8988T (cell line): ENCODE data around the gene LIMS4.
"Not testable (repeated sequence)": the region's sequence is repeated elsewhere in the genome, so short reads cannot be mapped to it uniquely, and the experiment has no call there.

ENCODE experiments used
- DNase-seq: peaks from one replicate; pipeline ENCODE4 v3.0.0; 2011

LIMS4 gene, protein sequence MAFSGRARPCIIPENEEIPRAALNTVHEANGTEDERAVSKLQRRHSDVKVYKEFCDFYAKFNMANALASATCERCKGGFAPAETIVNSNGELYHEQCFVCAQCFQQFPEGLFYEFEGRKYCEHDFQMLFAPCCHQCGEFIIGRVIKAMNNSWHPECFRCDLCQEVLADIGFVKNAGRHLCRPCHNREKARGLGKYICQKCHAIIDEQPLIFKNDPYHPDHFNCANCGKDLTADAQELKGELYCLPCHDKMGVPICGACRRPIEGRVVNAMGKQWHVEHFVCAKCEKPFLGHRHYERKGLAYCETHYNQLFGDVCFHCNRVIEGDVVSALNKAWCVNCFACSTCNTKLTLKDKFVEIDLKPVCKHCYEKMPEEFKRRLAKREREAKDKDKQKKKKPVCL

DNA sequence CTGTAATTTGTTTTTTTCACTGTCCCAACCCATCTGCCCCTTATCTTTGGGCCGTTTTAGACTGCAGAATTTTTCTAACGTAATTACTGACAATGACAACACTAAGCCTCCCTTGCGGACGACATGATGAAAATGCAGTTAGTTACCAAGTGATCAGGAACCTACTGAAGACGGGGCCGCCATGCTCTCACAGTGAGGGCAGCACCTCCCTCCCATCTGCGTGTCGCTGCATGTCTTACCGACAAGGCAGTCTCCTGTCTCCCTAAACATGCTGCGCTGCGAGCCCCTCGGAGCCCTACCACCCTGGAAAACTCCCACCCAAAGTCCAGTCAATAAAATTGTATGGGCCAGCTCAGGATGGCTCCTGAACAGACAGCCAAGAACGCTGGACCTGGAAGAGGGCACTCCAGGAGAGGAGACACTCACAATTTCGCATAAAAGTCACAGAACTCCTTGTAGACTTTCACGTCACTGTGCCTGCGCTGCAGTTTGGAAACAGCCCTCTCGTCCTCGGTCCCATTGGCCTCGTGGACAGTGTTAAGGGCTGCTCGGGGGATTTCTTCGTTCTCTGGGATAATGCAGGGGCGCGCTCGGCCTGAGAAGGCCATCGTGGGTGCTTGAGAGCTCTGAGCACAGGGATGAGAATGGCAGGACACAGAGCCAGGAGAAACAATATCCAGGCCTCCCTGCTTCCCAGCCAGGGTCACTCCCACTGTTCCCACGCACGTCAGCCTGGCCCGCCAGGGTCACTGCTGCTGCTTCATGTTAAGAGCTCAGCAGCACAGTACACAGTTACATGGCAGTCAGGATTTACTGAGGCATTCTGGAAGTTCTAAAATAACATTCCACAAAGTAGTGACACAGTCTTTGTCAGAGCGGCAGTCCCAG is at the start of gene LIMS4:
TSS of gene LIMS4 (minus strand) at position 646 of the 888 bp plus-strand sequence. CDS start at position 608, 38 bp downstream.
- DNase-seq, result not testable (repeated sequence)

DNA sequence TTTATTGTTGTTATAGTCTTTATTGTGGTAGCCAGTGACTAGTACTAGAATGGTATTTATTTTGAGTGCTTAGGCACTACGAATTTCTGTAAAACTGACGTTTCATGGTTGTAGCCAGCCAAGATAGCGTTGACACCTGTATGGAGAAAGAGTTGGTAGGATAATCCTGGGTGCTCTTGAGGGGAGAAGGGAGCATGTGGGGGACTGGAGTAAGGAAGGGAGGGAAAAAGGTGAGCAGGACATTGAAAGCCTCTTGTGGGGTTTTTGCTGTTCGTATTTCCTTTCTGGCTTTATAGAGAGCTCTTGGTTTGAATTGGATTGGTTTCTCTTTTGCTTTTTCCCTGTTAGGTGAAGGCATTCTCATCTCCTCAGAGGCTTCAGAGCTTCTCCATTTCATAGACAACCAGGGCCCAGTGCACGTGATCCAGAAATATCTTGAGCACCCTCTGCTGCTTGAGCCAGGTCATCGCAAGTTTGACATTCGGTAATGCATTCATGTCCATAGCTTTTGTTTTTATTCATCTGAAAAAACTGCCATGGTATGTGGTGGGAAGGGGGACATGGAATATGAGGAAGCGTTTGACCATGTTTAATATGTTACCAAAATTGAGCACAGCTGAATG is 27.2 kb upstream of the LIMS4 start:
- DNase-seq, result not testable (repeated sequence)

DNA sequence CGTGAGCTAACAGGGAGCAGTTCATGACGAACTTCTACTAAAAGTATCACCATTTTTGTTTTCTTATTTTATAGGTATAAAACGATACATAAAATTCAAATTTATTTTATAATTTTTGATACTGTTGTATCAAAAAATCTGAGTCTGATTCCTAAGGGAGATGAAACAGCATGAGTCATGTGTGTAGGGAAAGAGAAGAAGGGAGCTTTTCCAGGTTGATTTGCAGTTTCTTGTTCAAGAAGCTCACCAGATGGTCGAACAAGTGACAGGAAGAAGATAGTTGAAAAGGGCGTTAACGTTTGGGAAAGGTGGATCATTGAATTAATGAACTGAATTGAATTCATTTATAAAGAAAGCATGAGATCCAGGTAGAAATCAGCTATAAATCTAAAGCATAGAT is 23.4 kb upstream of the LIMS4 start:
- DNase-seq, result not testable (repeated sequence)

DNA sequence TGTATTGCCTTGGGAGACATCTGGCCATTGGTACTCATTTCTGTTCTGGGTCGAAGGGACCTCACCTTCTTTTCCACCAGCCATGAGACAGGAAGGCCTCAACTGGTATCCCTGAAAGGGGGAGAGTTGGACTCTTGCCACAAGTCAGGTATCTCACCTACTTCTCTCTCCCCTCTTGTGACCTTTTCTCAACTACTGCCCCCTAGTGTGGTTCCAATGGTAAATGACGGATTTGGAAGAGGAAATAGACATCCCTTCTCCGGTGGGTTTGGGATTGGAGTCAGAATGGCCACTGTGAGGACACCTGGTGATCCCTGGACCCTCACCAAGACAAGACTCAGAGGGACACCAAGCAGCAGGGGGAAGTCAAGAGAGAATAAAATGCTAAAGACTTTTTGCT is 21.9 kb upstream of the LIMS4 start:
- DNase-seq, result not testable (repeated sequence)

- not testable (repeated sequence) for DNase-seq
These were observed 16.4 kb upstream of the LIMS4 start for GRCh38 chr2:110488991-110489390.

DNA sequence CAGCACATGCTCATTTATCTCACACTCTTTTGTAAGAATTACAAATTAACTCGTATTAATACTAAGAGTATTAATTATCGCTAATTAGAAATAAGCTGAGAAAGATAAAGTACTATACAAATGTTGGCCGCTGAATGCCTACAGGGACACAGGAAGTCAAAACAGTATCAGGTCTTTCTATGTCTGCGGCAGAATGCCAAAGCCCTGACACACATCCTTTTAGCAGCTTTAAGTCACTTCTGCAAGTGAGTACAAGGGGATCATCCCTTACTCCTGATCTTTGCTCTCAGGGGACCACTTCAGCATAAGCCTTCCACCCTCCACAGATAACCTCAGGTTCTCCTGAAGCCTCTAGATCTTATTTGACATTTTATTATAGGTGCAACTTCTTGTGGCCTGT is 10.1 kb upstream of the LIMS4 start:
- not testable (repeated sequence) for DNase-seq

DNA sequence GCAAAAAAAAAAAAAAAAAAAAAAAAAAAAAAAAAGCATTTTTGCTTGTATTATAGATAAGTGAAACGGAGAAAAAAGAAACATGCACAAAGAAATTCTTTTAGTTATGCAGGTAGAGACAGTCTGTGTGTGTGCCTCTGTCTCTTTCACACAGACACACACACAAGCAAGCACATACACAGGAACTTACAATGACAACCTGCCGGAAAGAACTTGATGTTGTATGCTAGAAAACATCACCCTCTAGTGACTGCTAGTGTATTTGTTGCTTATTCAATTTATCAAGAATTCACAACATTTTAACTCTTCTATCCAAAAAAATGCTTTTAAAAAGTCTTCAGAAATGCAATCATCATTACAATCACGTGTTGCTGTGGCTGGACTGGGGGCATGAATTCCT is 8.6 kb upstream of the LIMS4 start:
- DNase-seq, result not testable (repeated sequence)

DNA sequence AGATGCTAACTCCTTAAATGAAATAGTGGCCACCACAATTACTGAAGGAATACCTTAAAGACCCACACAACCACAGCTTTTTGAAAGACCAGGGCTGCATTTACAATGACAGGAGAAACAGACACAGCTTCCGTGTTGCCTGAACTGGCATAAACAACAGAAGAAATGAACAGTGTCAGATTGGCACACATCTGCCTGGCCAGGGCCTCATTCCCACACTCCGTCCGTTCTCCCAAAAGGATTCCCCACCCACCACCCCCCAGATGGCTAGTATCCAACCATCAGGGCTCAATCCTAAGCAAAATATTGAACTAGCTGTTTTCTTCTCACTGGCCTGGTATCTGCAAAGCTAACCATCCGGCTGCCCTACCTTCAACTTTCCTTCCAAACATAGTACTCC is 7.5 kb upstream of the LIMS4 start:
- not testable (repeated sequence) for DNase-seq

DNA sequence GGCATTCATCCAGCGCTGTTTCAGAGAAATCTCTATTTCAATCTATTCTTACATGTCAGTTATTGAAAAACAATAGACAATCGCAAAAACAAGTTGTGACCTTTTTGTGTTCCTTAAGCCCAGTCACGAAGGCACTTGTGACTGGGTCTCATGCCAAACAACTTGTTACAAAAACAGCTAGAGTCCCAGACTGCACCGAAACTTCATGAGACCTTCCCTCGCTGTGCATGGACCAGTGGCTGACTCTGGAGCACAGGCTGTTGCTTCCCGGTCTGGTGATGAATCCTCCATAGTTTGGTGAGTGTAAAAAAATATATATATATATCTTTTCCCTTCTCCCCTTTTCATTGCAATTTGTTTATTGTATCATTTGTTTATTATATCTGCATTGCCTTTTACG is 4.8 kb upstream of the LIMS4 start:
- not testable (repeated sequence) for DNase-seq

GRCh38 chr2:110476952-110477351 is 4.3 kb upstream of the LIMS4 start:
- not testable (repeated sequence) for DNase-seq

DNA sequence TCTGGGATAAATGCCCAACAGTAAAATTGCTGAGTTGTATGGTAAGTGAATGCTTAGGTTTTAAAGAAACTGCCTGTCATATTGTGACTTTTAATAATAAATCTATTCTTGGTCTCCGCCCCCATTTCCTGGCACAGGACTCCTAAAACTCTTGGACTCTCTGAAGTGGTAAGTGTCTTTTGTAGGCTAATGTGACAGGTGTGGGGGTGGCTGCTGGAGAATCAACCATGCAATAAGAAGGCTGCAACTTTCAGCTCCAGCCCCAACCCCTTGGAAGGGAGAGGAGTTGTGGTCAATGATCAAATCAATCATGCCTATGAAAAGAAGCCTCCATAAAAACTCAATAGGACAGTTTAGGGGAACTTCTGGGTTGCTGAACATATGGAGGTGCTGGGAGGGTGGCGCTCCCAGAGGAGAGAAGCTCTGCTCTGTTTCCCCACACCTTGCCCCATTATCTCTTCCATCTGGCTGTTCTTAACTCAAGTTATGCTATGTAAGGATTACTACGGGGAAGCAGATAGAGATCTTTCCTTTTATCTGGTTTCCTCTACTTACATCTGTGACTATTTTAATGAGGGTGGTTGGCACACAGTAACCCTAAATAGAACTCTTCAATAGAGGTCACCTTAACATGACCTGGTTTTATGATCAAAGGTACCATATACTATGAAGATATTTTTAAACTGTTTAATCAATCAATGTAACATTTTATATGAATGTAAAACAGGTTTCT is 3.2 kb upstream of the LIMS4 start:
- not testable (repeated sequence) for DNase-seq

GRCh38 chr2:110474898-110475297 is 2.3 kb upstream of the LIMS4 start:
- DNase-seq, result not testable (repeated sequence)

GRCh38 chr2:110473059-110473358 is 393 bp upstream of the LIMS4 start:
- DNase-seq, result not testable (repeated sequence)

DNA sequence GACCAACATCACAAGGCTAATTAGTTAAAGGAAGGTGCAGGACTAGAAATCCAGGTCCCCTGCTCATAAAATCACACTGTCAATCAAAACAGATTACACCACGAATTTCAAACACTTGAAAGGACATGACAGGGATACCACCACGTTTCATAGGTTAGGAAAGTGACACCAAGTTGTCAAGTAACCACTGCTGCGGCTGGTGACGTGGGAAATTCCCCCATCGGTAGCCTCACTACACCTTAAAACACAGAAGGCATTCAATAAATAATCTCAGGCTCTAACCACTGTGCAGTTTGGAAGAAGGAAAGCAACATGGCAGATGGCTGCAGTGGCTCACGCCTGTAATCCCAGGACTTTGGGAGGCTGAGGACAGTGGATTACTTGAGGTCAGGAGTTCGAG is 3.7 kb downstream of the LIMS4 start:
- not testable (repeated sequence) for DNase-seq

DNA sequence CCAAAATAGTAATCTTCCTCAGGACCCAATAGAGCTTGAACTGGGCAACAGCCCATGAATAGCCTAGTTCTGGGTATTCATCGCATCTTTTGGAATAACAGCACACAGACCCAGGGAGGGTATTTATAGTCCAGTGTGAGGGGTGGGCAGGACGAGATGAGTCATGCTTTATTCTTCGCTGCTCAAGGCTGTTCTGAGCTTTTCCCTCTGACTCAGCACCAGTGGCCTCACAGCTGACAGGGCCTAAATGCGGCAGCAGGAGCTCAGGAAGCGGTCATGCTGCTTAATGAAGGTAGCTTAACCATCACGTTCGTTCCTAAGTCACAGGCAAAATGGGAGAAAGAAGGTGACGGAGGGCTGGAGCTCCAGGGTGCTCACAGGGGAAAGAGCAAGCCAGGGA is 7.3 kb downstream of the LIMS4 start:
- DNase-seq, result not testable (repeated sequence)

DNA sequence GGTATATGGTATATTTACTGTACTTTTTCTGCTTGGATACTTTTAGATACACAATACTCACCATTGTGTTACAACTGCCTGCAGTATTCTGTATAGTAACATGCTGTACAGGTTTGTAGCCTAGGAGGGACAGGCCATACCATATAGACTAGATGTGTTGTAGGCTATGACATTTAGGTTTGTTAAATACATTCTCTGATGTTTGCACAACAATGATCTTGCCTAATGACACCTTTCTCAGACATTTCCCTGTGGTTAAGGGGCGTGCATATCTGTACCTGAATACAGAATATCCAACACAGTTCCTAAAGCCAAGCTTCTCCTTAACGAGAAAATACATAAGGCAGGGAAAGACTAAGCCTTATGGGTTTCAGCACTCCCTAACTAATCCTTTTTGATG is 10.2 kb downstream of the LIMS4 start:
- not testable (repeated sequence) for DNase-seq

DNA sequence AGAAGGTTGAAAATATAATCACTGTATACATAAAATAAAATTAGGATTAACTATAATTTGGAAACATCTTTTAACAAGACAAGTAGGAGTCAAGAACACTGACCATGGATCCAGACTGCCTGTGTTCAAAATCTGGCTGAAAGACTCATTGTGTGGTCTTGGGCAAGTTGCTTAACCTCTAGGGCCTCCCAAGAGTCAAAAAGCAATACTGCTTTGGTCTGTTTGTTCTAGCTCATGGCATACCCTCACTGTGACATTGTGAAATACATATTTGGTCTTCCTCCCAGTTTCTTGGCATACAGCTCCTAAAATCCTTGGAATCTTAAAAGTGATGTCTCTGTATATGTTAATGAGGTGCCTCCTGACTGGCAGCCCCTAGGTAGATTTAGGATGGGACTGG is 12.3 kb downstream of the LIMS4 start:
- not testable (repeated sequence) for DNase-seq

GRCh38 chr2:110457214-110457590 is 15.4 kb downstream of the LIMS4 start:
- DNase-seq, result not testable (repeated sequence)

DNA sequence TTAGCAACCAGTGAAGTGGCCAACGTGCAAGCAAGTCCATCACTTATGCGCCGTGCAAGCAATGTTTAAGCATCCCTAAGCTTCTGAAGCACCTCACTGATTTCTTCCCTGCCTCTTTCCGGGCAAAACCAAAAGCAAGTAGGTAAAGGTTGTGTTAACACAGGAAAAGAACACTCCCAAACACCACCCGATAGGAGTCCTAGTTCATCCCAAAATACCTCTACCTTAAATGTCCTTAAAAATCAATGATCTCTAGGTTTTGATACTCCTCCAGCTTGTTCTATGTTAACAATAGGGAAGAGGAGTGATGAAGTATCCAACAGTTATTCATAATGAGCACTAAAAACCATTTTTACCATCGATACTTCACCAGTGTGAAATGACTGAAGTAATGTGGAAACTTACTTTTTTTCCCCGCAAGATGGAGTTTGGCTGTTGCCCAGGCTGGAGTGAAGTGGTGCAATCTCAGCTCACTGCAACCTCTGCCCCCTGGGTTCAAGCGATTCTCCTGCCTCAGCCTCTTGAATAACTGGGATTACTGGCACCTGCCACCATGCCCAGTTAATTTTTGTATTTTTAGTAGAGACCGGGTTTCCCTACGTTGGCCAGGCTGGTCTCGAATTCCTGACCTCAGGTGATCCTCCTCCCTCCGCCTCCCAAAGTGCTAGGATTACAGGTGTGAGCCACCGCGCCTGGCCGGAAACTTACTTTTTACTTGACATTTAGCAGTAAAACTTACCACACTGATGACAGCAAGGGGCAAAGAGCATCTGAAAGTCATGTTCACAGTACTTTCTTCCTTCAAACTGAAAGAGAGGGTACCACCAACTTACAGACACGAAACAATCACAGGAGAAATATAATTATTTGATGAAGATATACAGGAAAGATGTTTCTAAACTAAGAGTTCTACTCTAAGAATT is 16.1 kb downstream of the LIMS4 start:
- DNase-seq, result not testable (repeated sequence)

DNA sequence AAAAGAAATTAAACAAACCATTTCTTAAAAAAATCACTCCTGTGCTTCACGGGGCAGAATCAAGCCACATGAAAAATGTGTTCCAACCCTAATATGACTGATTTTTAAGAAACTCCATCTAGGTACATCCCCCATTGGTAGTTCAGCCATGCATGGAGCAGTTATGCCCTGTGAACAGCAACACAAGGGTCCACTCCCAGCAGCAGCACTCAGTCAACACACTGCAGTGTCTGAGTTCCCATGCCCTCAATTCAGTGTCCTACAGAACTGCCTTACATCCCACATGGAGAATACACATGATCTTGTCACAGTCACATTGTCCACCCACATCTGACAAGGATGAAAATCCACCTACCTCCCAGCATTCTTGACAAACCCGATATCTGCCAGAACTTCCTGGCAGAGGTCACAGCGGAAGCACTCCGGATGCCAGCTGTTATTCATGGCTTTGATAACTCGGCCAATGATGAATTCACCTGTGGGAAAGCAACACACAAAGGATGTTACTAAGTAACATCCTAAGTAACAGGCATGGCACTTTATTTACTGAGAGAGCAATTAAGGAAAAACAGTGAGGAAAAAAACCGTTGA is 17.4 kb downstream of the LIMS4 start:
- DNase-seq, result not testable (repeated sequence)

DNA sequence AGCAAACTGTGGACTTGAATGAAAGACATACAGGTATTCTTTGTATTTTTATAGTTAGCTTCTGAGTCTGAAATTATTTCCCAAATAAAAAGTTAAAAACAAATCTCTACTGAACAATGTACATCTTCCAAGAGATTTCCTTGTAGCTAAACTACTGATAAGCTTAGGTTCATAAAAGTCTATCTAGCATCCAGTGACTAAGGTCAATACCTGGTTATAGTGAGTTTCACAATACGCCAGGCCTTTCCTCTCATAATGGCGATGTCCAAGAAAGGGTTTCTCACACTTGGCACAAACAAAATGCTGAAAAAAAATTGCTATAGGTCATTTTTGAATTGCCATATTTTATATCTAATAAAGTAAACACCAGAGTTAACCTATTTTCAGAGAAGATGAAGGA is 21.7 kb downstream of the LIMS4 start:
- not testable (repeated sequence) for DNase-seq
